HG02610 (cell line): ENCODE results near the gene CENPC.
A peak's percentile ranks its signal among the peaks of the same experiment; 100 is the strongest.

Experiments used
- ATAC-seq: cut with Tn5 transposase; IDR thresholded peaks from one replicate; pipeline ENCODE4 v1.9.1; 2021; ENCODE audit warnings: mild to moderate bottlenecking, moderate library complexity; ENCODE audit not compliant: unreplicated experiment

The CENPC gene, protein sequence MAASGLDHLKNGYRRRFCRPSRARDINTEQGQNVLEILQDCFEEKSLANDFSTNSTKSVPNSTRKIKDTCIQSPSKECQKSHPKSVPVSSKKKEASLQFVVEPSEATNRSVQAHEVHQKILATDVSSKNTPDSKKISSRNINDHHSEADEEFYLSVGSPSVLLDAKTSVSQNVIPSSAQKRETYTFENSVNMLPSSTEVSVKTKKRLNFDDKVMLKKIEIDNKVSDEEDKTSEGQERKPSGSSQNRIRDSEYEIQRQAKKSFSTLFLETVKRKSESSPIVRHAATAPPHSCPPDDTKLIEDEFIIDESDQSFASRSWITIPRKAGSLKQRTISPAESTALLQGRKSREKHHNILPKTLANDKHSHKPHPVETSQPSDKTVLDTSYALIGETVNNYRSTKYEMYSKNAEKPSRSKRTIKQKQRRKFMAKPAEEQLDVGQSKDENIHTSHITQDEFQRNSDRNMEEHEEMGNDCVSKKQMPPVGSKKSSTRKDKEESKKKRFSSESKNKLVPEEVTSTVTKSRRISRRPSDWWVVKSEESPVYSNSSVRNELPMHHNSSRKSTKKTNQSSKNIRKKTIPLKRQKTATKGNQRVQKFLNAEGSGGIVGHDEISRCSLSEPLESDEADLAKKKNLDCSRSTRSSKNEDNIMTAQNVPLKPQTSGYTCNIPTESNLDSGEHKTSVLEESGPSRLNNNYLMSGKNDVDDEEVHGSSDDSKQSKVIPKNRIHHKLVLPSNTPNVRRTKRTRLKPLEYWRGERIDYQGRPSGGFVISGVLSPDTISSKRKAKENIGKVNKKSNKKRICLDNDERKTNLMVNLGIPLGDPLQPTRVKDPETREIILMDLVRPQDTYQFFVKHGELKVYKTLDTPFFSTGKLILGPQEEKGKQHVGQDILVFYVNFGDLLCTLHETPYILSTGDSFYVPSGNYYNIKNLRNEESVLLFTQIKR

DNA sequence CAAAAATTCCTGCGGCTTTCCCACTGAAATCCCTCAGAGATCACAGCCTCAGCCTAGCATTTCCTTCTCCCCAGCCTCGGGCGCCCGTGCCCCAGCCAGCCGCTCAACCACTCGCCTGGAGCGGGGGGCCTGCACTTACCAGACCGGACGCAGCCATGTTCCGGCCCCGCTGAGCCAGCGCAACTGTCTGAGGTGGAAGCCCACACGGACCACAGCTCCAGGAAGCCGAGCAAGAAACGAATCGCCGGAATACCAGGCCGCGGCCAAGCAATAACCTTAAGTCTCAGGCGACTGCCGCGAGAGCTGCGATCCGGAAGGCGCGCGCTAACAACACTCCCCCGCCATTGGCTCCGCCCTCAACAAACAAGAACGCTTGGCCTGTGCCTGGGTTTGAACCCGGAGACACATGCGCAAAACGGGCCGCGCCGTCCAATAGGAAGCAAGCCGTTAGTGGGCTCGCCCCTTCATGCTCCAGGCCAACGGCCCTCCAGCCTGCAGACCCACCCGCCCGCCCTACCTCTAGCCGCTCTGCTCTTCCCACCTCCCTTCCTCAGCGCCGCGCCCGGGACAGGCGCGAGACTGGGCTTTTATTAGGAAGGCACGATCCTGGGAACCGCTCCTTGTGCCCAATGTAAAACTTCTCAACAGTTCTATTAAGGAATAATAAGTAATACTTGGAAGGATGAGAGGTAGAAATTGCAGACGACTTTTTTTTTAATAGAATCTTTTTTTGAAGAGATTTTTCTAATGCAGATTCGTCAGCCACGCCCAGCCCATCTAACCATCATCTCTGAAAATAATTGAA is at the start of gene CENPC:
TSS of gene CENPC (minus strand) at position 305 of the 805 bp plus-strand sequence. CDS start at position 157, 148 bp downstream.
- peak; percentile 96 for ATAC-seq

DNA sequence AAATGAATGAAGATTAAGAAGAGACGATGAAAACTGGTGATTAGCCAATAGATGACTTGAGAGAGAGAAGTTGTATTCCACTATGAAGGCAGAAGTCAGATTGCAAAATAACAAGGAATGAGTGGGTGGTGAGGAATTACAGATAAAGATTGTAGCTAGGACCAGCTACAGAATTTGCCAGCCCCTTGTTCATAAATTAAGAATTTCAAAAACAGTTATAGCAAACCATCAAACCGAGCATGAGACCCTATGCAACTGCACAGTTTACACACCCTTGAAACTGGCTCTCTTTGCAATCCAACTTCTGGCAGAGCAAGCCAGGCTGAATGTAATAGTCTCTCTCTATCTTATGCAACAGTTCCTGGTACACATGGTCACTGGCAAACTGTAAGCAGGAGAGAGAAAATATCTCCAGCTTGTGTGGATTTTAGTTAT is 48.5 kb upstream of the CENPC start:
- no peak for ATAC-seq

DNA sequence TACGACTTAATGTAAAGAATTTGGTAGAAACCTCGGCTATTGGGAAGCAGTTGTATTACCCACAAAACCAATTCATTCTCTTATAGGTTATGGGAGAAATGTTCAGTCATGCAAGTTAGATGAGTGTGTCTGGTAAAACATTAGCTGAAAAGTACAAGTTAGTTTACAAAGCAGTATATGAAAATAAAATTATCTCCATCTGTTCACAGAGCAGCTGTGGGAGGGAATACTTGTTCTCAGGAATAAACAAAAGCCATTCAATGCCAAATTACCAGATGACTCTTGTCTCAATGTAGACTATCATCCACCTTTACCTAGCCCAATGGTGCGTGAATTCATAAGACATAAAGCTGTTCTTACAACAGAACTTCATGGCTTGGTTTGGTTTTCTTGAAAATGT is 41.9 kb upstream of the CENPC start:
- ATAC-seq = no peak

DNA sequence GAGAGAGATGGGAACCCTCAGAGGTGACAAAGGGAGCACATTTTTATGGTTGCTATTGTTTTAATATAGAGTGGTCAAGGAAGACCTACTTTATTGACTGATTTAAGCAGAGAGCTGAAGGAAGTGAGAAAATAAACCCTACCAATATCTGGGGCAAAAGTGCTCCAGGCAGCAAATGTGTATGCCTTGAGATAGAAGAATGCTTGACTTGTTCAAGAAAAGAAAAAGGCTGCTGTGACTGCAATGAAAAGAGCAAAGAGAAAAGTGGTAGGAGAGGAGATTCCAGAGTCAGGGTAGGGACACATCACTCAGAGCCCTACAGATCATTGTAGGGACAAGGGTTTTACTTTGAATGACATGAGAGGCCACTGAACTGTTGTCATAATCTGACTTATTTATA is 39.2 kb upstream of the CENPC start:
- no peak for ATAC-seq

DNA sequence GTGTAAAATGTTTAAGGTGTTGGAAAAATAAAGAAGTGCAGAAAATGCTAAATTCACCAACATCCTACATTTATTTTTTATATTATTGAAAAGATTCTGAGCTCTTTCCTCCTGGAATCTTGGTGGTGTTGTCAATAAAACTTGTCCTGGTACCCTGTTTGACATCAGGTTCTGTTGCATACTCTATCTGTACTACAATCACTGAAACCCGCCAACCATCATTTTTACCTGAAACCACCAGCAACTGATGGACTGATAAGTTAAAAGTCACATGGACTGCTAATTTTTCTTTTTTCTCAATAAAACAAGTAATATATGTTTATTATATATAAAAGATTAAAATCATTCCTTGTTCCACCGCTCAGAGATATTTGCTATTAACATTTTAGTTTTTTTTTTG is 36.6 kb upstream of the CENPC start:
- ATAC-seq = no peak

DNA sequence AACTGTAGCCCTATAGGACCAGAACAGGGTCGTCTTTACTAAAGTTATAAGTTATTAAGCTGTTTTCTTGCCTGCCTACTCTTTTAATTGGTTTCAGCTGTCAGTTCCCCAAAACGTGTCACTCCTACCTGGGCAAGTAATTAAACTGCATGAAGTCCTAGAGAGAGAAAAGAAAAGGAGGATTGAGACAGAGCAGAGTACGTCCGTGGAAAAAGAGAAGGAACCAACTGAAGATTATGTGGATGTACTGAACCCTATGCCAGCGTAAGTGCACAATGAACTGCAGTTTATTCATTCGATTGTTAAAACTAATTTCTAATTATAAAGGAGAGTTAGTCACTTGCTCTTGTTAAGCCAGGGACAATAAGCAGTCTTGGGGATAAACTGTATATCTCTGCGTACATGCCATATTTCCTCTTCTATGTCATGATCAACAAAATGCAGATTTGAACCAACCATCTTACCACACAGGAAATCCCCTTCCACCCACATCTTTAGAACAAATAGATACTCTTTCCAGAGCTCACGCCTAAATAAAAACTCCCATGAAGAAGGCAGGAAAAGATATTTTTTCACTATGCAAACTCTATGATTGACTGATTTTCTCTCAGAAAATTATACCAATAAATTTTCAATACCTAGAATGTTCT is 36.0 kb upstream of the CENPC start:
- peak; percentile 45 for ATAC-seq

DNA sequence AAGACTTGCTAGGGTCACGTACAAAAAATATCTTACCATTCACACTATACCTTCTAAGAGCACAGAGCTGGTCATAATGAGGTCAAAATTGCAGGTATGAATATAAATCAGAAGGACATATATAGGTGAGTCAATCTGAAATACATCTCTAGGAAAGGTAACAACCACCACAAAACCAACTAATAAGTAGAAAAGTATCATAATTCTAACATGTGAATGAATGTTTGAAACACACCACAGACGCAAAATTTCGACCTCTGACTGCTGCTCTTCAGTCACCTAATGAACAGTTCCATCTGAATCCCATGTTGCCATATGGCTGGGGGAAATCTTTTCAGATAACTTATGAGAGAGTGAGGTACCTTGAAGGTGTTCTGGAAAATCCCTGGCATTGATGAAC is 35.3 kb upstream of the CENPC start:
- ATAC-seq = peak; percentile 77

DNA sequence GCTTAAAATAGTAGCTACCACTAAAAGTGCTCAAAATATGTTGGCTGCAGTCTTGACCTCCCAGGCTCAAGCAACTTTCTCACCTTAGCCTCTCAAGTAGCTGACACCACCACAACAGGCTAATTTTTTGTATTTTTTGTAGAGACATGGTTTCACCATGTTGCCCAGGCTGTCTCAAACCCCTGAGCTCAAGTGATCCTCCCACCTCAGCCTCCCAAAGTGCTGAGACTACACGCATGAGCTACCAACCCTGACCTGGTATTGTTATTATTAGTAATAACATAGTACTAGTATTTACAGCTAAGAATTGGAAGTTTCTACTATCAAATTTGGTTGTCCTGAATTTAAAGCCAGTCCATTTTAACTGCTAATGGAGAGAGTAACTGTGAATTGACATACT is 31.2 kb upstream of the CENPC start:
- ATAC-seq = peak; percentile 49

DNA sequence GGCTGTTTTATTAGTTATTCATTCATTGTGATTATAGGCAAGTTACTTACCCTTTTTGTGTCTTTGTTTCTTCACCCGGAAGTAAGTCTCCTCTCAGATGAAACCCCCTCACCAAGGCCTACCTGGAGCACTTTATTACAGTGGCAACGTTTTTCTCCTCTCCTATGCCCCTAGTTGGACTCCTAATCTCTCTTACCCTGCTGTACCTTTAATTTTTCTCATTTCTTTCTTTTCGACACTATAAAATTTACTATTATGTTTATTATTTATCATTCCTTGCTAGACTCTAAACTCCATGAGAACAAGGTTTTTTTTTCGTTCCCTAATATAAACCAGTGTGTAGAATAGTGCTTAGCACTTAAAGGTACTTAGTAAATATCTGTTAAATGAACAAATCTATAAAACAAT is 30.8 kb upstream of the CENPC start:
- ATAC-seq = no peak

DNA sequence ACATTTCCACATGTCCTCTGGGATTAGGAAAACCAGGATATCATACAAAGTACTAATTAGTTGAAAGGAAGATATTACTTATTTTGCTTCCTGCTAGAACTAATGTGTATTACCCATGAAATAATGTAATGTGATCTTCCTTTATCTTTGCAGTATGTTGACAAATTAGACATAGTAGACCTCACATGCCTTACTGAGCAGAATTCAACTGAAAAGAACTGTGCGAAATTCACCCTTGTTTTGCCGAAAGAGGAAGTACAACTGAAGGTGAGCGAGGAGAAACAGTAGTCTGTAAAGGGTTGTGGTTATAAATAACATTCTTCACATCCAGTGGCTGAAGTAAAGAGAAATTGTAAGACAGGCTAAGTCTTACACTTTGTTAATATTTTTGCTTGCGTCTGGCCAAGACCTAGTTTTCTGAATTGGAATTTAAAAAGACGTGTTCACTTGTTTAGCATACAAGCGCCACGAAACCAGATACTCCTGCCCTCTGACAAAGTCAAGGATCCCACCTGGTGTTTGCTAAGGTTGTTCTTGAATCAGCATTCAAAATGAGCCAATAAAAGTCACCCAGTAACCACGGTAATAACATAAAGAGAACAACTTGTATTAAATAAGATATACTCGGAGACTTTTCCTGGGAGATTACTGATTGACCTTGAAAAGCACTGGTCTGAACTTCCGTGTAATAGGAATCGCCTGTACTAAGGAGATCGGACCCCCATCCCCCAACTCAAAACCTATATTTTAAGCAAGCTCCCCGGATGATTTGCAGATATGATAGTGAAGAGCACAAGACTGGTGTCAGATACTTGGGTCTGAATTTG is 30.1 kb upstream of the CENPC start:
- ATAC-seq = peak; percentile 91

DNA sequence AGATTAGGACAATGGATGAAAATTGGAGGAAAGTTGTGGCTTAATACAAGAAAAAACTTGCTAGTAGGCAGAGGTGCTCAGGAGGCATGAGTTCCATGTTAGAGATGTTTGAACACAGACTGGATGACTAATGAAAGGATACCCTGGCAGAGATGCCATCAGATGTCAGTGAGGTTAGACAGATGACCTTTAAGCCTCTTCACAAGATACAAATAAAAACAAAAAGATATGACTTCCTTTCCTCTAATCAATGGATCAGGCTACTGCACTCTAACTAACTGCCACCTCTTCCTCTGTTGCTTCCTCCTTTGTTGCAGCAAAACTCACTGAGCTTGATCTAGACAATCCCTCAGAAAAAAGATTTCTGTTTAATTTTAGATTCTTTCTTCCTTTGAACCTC is 27.9 kb upstream of the CENPC start:
- ATAC-seq = no peak

DNA sequence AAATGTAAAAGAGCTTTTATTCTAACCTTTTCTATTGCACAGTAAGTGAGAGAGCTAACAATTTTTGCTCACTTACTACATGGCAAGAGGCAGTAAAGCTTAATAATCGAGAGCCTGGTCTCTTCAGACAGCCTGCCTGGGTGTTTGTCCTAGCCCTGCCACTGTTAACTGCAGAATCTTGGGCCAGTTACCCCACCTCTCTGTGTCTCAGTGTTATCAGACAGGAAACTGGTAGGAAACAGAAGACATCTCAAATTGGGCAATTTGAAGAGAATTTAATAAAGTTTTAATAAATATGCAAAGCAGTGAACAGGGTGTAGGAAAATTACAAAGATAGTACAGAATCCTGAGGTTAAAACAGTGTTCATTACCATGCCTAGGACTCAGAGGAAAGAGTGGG is 26.7 kb upstream of the CENPC start:
- no peak for ATAC-seq

DNA sequence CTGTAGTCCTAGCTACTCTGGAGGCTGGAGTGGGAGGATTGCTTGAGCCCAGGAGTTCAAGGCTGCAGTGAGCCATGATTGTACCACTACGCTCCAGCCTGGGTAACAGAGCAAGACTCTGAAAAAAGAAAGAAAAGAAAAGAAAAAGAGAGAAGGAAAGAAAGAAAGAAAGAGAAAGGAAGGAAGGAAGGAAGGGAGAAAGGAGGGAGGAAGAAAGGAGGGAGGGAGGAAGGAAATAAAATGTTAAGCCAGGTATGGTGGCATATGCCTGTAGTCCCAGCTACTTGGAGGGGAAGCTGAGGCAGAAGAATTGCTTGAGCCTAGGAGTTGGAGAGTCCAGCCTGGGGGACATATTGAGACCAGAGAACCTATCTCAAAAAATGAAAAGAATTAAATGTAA is 25.2 kb upstream of the CENPC start:
- ATAC-seq = no peak

DNA sequence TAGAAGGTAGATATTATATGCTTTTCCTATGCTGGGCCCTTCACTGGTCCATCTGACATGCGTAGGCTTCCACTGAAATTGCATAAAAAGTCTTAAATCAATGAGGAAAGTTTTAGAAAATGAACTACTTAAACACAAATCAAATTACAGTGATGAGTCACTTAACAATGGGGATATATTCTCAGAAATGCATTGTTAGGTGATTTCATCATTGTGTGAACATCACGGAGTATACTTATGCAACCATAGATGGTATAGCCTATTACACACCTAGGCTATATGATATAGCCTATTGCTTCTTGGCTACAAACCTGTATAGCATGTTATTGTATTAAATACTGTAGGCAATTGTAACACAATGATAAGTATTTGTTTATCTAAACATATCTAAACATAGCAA is 23.5 kb upstream of the CENPC start:
- ATAC-seq = no peak

DNA sequence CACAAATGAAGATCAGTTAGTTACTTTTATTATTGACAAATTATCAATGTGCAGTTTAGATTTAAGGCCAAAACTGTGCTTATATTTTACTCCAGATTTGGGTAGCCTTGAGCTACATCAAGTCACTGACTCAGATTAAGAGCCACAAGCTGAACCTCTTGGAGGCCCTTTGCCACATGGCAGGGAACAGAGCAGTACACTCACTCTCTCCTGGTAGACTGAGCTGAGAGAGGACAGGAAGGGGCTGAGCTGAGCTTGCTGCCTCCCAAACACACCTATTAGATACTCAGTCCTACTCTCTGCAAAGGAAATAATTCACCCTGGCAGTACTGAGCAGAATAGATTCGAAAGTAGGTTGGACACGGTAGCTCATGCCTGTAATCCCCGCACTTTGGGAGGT is 21.0 kb upstream of the CENPC start:
- ATAC-seq = peak; percentile 42

DNA sequence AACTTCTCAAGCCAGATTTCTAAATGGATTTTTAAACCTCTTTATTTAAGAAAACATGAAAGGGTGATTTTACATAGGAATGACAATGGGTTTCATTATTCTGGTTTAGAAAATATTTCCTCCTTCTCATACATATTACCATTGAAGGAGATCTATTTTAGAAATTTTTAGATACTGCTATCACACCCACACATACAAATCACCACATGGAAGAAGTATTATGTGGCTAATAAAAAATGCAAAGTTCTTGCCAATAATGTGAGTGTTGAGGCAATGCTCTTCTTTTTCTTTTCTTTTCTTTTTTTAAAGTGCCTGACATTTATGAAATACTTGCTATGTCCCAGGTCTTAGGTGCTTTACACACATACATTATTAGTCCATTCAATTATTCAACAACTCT is 20.0 kb upstream of the CENPC start:
- no peak for ATAC-seq

DNA sequence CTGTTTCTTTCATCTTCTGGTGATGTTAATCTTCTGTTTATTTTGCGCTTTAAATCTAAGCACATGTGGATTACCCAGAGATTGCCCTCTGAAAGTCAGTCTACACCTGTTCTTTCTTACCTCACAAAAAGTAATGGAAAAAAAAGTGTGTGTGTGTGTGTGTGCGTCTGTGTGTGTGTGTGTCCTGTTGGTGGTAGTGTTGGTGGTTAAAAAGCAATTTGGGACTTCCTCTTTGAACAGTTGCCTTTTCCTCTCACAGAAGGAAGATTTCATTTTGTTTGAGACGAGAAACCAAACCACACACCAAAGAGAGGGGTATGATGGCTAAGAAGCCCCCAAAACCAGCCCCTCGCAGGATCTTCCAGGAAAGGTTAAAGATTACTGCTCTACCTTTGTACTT is 13.2 kb upstream of the CENPC start, which contains the start of gene STAP1:
TSS of gene STAP1 (plus strand) at position 235 of the 400 bp plus-strand sequence. CDS start at position 318, 83 bp downstream.
- ATAC-seq = peak; percentile 60

DNA sequence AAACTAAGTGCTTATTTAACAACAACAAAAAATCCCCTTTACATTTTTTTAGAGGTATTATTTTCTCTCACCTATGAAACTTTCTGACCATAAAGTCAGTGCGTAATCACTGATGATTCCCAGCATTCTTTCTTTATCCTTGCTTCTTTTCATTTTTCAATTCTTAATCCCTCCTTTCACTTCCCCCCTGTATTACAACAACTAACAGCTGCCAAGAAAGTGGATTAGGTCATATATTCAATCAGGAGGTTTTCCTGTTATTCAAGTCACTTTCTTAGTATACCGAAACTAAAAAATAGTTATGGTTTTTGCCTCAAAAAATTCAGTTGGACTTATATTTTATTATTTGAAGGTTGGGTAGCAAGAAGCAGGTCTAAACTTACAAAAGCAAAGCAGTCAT is 11.1 kb upstream of the CENPC start:
- ATAC-seq = no peak

DNA sequence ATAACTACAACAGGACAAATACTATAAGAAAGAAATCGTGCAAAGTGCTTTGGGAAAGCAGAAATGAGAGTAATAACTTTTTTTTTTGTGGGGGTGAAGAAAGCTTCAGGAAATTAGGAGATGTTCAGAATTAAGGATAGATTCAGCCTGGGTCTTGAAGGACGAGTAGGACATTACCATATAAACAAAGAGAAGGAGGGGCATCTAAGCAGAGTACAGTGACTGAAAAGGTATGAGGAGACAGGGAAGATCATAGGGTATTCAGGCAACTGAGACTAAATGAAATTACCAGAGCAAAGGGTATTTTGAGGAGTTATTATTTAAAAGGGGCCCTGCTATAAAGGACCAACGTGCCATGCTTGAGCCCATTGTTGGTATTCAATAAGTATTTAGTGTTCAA is 10.1 kb upstream of the CENPC start:
- ATAC-seq = no peak

DNA sequence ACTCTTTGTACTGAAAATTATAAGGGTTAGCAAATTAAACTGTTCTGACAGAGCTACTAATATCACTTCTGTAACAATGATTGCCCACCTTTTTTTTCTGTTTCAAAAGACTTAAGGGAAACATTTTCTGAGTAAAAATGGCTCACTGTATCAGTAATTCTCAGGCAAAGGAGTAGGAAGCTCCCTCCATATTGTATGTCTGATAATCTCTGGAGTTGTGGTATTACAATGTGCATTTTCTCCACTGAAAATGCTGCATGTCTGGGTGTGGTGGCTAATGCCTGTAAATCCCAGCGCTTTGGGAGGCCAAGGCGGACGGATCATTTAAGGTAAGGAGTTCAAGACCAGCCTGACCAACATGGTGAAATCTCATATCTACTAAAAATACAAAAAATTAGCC is 8.8 kb upstream of the CENPC start:
- no peak for ATAC-seq
